HG02678 (cell line): ENCODE data around the gene TMEM18.
"Not testable (repeated sequence)": the region's sequence is repeated elsewhere in the genome, so short reads cannot be mapped to it uniquely, and the experiment has no call there.

Source experiments
- ATAC-seq: cut with Tn5 transposase; IDR thresholded peaks from one replicate; pipeline ENCODE4 v1.9.1; 2021; ENCODE audit warnings: mild to moderate bottlenecking, moderate library complexity; ENCODE audit not compliant: unreplicated experiment

TMEM18 gene

DNA sequence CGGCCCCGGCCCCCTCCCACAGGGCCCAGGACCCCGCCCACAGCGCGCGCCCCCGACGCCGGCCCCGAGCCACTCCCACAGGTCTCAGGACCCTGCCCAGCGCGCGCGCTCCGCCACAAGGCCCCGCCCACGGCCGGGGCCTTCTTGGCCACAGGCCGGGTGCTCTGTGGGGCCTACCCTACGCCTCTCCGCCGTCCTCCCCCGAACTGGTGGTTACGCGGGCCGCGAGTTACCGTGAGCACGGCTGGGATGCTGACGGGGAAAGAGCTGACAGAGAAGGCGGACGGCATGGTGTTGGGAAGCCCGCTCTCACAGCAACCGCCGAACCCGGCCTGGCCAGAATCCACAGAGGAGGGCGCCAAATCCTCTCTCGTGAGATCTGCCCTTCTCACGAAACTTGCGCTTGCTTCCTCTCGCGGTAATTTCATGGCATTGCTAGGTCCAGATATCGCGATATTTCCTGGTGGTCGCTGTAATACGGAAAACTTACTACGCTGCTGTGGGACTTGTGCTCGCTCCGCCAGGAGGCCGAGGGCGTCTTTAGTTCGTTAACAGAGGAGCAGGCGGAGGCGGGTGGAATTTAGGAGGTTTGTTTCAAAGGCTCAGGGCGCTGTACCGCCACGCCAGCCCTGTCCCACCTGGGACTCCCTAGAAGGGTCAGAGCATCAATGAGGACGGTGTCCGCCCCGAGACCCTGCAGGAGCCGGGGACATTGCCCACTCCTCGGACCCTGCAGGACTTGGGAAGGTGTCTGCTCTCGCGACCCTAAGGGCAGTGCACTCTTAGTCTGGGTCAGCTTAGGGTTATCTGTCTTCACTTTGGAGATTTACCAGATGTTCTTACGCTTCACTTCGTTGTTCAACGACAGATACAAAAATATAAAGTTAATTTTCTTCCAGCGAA, at the start of gene TMEM18:
Gene TMEM18 (minus strand): TSS at position 351 of the 903 bp plus-strand sequence. CDS start 61 bp downstream, at position 290.
- ATAC-seq: peak; percentile 48

DNA sequence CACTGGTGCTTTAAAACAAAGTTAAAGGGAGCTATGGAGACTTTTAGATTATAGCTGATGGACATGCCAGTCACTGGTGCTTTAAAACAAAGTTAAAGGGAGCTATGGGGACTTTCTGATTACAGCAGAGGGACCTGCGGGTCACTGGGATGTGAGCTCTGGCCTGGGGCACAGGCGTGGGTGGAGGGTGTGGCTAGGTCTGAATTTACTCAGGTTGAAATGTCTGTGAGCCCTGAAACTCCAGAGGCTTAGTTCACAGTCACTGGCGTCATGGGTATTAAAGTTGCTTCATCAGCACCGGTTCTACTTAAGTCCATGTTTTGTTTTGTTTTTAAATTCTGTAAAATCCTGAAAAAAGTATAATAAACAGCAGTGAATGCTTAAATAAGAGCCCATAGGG, 49.0 kb upstream of the TMEM18 start:
- peak; percentile 79 for ATAC-seq

DNA sequence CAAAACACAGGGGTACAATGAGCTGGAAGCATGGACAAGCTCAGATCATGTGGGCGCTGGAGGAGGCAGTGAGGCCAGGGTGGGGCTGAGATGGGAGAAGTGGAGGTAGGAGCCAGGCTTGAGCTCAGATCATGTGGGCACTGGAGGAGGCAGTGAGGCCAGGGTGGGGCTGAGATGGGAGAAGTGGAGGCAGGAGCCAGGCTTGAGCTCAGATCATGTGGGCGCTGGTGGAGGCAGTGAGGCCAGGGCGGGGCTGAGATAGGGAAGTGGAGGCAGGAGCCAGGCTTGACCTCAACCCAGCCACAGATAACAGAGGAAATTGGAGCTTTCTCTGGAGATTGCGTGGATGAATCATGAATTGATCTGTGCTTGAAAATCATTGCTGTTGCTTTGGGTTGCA, 48.3 kb upstream of the TMEM18 start:
- ATAC-seq: no peak

- no peak for ATAC-seq
These were observed 46.6 kb upstream of the TMEM18 start for GRCh38 chr2:723761-724160.

GRCh38 chr2:720842-721241, 43.6 kb upstream of the TMEM18 start:
- ATAC-seq: no peak

DNA sequence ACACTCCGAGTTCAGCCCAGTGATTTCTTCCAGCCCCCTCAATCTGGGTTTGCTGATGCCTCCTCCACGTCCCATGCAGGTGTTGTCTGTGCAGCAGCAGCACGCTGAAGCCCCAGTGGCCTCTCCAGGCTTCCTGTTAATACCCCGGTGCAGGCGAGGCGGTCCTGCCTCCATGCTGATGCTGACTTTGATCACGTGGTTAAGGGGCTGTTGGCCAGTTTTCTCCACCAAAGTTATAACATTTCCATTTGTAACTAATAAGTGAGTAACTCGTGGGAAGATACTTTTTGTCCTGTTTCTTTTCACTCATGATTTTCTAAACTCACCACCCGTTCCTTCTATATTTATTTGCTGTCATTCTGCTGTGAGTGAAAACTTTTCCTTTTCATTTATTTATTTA, 42.5 kb upstream of the TMEM18 start:
- no peak for ATAC-seq

- ATAC-seq: no peak
These were observed 42.0 kb upstream of the TMEM18 start for GRCh38 chr2:719191-719590.

- ATAC-seq: no peak
These were observed 40.5 kb upstream of the TMEM18 start for GRCh38 chr2:717661-718060.

DNA sequence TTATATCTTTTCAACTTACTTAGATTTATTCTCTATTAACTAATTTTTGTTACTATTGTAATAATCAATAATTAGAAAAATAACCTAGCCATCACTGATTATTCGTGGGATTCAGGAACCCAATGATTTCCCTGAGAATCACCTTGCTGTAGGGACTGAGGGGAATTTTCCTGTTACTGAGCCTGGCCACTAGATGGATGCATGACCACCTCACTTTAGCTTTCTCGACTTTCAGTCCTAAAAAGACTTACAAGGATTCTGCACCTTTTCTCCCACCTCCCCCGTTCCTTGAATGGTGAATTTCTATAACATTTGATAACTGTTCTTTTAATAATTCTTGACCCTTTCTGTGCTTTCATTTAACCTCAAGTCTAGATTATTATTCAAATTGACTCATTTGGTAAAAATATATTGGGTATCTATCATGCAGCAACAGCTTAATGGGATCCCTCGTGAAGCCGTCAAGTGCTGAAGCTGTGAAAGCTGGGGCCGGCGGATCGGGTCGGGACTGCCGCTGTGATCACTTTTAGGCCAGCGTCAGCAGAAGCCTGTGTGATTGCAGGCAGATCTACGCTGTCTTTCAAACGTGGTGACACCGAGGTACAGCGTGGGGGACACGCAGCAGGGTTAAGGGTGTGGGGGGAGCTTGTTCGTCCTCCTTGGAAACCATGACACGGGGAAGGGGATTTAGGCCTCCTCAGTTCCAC, 38.8 kb upstream of the TMEM18 start:
- ATAC-seq: no peak

DNA sequence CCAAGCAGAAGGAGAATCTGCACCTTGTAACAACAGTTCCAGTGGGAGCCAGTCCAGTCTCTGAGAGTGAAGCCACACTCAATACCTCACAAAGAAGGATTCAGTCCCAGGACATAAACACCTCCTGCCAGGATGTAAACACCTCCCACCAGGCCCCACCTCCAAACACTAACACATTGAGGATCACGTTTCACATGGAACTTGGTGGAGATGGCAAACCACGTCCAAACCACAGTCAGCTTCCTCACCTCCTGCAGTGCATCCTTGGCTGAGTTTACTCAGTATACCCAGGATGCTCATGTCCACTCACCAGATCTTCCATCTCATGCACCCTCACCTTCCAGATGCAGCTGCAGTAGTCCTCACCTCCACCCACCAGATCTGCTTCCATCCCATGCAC, 37.8 kb upstream of the TMEM18 start:
- no peak for ATAC-seq

GRCh38 chr2:714005-714741, 37.0 kb upstream of the TMEM18 start:
- peak; percentile 97 for ATAC-seq

- ATAC-seq: no peak
These were observed 33.9 kb upstream of the TMEM18 start for GRCh38 chr2:710867-711665.

- no peak for ATAC-seq
These were observed 32.0 kb upstream of the TMEM18 start for GRCh38 chr2:709138-709765.

- ATAC-seq: no peak
These were observed 31.5 kb upstream of the TMEM18 start for GRCh38 chr2:708667-709066.

- peak; percentile 92 for ATAC-seq
These were observed 28.8 kb upstream of the TMEM18 start for GRCh38 chr2:705971-706511.

GRCh38 chr2:702765-703164, 25.6 kb upstream of the TMEM18 start:
- ATAC-seq: not testable (repeated sequence)

DNA sequence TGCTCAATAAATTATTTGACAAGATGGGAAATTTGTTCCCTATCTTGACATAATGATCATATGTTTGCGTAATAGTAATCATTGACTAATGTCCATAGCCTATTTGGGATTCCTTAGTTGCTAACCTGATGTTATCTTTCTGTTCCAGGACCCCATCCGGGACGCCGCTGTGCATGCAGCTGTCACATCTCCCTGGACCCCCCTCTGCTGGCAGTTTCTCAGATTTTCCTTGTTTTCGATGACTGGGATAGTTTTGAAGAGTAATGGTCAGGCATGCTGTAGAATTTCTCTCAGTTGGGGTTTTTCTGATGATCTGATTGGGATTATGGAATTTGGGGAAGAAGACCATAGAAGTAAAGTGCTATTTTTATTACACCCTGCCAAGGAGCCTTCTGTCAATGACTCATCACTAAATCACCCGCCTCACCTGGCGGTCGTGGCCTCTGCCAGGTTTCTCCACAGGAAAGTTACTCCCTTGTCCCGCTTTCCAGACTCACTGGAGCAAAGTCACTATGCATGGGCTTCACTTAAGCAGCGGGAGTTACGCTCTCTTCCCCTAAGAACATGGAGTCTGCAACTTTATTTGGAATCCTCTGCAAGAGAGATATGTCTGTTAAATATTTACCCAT, 19.9 kb upstream of the TMEM18 start:
- no peak for ATAC-seq

GRCh38 chr2:696463-696862, 19.3 kb upstream of the TMEM18 start:
- ATAC-seq: peak; percentile 99

GRCh38 chr2:694906-695510, 17.8 kb upstream of the TMEM18 start:
- no peak for ATAC-seq
